GM19193 (cell line): ENCODE results near the gene USP17L19.
"Not testable (repeated sequence)": the region's sequence is repeated elsewhere in the genome, so short reads cannot be mapped to it uniquely, and the experiment has no call there.

Experiments used
- POLR2A ChIP-seq: IDR thresholded peaks from 4 replicates; pipeline ENCODE4 v1.6.1; 2011; ENCODE audit not compliant: insufficient read depth, insufficient read length; ENCODE audit errors: extremely low read depth

The USP17L19 gene, protein sequence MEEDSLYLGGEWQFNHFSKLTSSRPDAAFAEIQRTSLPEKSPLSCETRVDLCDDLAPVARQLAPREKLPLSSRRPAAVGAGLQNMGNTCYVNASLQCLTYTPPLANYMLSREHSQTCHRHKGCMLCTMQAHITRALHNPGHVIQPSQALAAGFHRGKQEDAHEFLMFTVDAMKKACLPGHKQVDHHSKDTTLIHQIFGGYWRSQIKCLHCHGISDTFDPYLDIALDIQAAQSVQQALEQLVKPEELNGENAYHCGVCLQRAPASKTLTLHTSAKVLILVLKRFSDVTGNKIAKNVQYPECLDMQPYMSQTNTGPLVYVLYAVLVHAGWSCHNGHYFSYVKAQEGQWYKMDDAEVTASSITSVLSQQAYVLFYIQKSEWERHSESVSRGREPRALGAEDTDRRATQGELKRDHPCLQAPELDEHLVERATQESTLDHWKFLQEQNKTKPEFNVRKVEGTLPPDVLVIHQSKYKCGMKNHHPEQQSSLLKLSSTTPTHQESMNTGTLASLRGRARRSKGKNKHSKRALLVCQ

DNA sequence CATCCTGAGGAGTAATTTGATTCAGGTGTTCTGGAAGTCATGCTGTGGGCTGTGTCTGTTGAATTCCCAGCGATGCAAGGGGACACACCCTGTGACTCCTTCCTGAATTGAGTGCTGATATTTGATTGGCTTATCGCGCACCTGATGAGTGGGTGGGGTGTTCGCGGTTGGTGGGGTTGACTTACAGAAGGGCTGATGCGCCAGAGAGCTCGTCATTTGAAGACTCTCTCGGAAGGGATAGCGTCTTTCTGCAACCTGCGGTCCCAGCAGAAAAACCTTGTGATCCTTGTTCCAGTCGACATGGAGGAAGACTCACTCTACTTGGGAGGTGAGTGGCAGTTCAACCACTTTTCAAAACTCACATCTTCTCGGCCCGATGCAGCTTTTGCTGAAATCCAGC, at the start of gene USP17L19:
TSS of gene USP17L19 (plus strand) at position 301 of the 400 bp plus-strand sequence. CDS start at position 301, 0 bp downstream.
- not testable (repeated sequence) for TF ChIP-seq POLR2A

DNA sequence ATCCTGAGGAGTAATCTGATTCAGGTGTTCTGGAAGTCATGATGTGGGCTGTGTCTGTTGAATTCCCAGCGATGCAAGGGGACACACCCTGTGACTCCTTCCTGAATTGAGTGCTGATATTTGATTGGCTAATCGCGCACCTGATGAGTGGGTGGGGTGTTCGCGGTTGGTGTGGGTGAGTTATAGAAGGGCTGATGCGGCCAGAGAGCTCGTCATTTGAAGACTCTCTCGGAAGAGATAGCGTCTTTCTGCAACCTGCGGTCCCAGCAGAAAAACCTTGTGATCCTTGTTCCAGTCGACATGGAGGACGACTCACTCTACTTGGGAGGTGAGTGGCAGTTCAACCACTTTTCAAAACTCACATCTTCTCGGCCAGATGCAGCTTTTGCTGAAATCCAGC, 42.8 kb upstream of the USP17L19 start, which contains the start of gene USP17L10:
TSS of gene USP17L10 (plus strand) at position 301 of the 400 bp plus-strand sequence. CDS start at position 301, 0 bp downstream.
- not testable (repeated sequence) for TF ChIP-seq POLR2A

DNA sequence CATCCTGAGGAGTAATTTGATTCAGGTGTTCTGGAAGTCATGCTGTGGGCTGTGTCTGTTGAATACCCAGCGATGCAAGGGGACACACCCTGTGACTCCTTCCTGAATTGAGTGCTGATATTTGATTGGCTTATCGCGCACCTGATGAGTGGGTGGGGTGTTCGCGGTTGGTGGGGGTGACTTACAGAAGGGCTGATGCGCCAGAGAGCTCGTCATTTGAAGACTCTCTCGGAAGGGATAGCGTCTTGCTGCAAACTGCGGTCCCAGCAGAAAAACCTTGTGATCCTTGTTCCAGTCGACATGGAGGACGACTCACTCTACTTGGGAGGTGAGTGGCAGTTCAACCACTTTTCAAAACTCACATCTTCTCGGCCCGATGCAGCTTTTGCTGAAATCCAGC, 38.1 kb upstream of the USP17L19 start, which contains the start of gene USP17L11:
TSS of gene USP17L11 (plus strand) at position 301 of the 400 bp plus-strand sequence. CDS start at position 301, 0 bp downstream.
- TF ChIP-seq POLR2A, result not testable (repeated sequence)

DNA sequence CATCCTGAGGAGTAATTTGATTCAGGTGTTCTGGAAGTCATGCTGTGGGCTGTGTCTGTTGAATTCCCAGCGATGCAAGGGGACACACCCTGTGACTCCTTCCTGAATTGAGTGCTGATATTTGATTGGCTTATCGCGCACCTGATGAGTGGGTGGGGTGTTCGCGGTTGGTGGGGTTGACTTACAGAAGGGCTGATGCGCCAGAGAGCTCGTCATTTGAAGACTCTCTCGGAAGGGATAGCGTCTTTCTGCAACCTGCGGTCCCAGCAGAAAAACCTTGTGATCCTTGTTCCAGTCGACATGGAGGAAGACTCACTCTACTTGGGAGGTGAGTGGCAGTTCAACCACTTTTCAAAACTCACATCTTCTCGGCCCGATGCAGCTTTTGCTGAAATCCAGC, 33.3 kb upstream of the USP17L19 start, which contains the start of gene USP17L12:
TSS of gene USP17L12 (plus strand) at position 301 of the 400 bp plus-strand sequence. CDS start at position 301, 0 bp downstream.
- TF ChIP-seq POLR2A, result not testable (repeated sequence)

DNA sequence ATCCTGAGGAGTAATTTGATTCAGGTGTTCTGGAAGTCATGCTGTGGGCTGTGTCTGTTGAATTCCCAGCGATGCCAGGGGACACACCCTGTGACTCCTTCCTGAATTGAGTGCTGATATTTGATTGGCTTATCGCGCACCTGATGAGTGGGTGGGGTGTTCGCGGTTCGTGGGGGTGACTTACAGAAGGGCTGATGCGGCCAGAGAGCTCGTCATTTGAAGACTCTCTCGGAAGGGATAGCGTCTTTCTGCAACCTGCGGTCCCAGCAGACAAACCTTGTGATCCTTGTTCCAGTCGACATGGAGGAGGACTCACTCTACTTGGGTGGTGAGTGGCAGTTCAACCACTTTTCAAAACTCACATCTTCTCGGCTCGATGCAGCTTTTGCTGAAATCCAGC, 28.6 kb upstream of the USP17L19 start, which contains the start of gene USP17L13:
TSS of gene USP17L13 (plus strand) at position 301 of the 400 bp plus-strand sequence. CDS start at position 301, 0 bp downstream.
- TF ChIP-seq POLR2A, result not testable (repeated sequence)

DNA sequence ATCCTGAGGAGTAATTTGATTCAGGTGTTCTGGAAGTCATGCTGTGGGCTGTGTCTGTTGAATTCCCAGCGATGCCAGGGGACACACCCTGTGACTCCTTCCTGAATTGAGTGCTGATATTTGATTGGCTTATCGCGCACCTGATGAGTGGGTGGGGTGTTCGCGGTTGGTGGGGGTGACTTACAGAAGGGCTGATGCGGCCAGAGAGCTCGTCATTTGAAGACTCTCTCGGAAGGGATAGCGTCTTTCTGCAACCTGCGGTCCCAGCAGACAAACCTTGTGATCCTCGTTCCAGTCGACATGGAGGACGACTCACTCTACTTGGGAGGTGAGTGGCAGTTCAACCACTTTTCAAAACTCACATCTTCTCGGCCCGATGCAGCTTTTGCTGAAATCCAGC, 19.1 kb upstream of the USP17L19 start, which contains the start of gene USP17L15:
TSS of gene USP17L15 (plus strand) at position 301 of the 400 bp plus-strand sequence. CDS start at position 301, 0 bp downstream.
- not testable (repeated sequence) for TF ChIP-seq POLR2A

DNA sequence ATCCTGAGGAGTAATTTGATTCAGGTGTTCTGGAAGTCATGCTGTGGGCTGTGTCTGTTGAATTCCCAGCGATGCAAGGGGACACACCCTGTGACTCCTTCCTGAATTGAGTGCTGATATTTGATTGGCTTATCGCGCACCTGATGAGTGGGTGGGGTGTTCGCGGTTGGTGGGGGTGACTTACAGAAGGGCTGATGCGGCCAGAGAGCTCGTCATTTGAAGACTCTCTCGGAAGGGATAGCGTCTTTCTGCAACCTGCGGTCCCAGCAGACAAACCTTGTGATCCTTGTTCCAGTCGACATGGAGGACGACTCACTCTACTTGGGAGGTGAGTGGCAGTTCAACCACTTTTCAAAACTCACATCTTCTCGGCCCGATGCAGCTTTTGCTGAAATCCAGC, 9.6 kb upstream of the USP17L19 start, which contains the start of gene USP17L17:
TSS of gene USP17L17 (plus strand) at position 301 of the 400 bp plus-strand sequence. CDS start at position 301, 0 bp downstream.
- not testable (repeated sequence) for TF ChIP-seq POLR2A

DNA sequence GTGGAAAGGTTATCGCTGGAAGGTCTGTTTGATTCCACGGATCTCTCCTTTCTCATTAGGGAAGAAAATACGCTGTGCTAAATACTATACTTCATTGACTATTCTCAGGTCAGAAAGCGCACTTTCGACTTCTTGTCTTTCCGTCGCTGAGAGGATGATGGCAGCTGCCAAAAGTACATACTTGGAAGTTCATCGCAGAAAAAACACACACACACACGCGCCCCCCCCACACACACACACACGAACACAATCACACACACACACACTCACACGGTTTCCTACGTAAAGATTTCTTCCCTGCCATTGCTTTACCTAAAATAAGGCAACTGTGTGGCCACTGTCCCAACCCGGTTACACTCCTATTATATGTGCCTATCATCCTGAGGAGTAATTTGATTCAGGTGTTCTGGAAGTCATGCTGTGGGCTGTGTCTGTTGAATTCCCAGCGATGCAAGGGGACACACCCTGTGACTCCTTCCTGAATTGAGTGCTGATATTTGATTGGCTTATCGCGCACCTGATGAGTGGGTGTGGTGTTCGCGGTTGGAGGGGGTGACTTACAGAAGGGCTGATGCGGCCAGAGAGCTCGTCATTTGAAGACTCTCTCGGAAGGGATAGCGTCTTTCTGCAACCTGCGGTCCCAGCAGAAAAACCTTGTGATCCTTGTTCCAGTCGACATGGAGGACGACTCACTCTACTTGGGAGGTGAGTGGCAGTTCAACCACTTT, 5.1 kb upstream of the USP17L19 start, which contains the start of gene USP17L18:
TSS of gene USP17L18 (plus strand) at position 678 of the 728 bp plus-strand sequence. CDS start at position 678, 0 bp downstream.
- TF ChIP-seq POLR2A, result not testable (repeated sequence)

DNA sequence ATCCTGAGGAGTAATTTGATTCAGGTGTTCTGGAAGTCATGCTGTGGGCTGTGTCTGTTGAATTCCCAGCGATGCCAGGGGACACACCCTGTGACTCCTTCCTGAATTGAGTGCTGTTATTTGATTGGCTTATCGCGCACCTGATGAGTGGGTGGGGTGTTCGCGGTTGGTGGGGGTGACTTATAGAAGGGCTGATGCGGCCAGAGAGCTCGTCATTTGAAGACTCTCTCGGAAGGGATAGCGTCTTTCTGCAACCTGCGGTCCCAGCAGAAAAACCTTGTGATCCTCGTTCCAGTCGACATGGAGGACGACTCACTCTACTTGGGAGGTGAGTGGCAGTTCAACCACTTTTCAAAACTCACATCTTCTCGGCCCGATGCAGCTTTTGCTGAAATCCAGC, 4.6 kb downstream of the USP17L19 start, which contains the start of gene USP17L20:
TSS of gene USP17L20 (plus strand) at position 301 of the 400 bp plus-strand sequence. CDS start at position 301, 0 bp downstream.
- not testable (repeated sequence) for TF ChIP-seq POLR2A

DNA sequence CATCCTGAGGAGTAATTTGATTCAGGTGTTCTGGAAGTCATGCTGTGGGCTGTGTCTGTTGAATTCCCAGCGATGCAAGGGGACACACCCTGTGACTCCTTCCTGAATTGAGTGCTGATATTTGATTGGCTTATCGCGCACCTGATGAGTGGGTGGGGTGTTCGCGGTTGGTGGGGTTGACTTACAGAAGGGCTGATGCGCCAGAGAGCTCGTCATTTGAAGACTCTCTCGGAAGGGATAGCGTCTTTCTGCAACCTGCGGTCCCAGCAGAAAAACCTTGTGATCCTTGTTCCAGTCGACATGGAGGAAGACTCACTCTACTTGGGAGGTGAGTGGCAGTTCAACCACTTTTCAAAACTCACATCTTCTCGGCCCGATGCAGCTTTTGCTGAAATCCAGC, 9.4 kb downstream of the USP17L19 start, which contains the start of gene USP17L21:
TSS of gene USP17L21 (plus strand) at position 301 of the 400 bp plus-strand sequence. CDS start at position 301, 0 bp downstream.
- not testable (repeated sequence) for TF ChIP-seq POLR2A

DNA sequence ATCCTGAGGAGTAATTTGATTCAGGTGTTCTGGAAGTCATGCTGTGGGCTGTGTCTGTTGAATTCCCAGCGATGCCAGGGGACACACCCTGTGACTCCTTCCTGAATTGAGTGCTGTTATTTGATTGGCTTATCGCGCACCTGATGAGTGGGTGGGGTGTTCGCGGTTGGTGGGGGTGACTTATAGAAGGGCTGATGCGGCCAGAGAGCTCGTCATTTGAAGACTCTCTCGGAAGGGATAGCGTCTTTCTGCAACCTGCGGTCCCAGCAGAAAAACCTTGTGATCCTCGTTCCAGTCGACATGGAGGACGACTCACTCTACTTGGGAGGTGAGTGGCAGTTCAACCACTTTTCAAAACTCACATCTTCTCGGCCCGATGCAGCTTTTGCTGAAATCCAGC, 14.1 kb downstream of the USP17L19 start, which contains the start of gene USP17L22:
TSS of gene USP17L22 (plus strand) at position 301 of the 400 bp plus-strand sequence. CDS start at position 301, 0 bp downstream.
- not testable (repeated sequence) for TF ChIP-seq POLR2A
